HG03039 (cell line): Measurements from ENCODE around the gene UROC1.

Source experiments
- ATAC-seq: cut with Tn5 transposase; IDR thresholded peaks from one replicate; pipeline ENCODE4 v1.9.1; 2021; ENCODE audit warnings: mild to moderate bottlenecking, moderate library complexity; ENCODE audit not compliant: unreplicated experiment

Gene UROC1

GRCh38 chr3:126497956-126498355 lies 19.6 kb downstream of the UROC1 start:
- ATAC-seq, result no peak

GRCh38 chr3:126496894-126497850 lies 20.4 kb downstream of the UROC1 start:
- no peak for ATAC-seq

- no peak for ATAC-seq
Measured at GRCh38 chr3:126495786-126496185, 21.8 kb downstream of the UROC1 start.

- ATAC-seq, result no peak
Measured at GRCh38 chr3:126494970-126495230, 22.7 kb downstream of the UROC1 start.

- ATAC-seq, result no peak
Measured at GRCh38 chr3:126494204-126494969, 23.2 kb downstream of the UROC1 start.

- ATAC-seq, result no peak
Measured at GRCh38 chr3:126493739-126494138, 23.8 kb downstream of the UROC1 start.

- ATAC-seq, result no peak
Measured at GRCh38 chr3:126493051-126493450, 24.5 kb downstream of the UROC1 start.

GRCh38 chr3:126491221-126492013 lies 26.2 kb downstream of the UROC1 start:
- ATAC-seq, result no peak

GRCh38 chr3:126490619-126491018 lies 27.0 kb downstream of the UROC1 start:
- no peak for ATAC-seq

- no peak for ATAC-seq
Measured at GRCh38 chr3:126488886-126489569, 28.5 kb downstream of the UROC1 start.

GRCh38 chr3:126488185-126488584 lies 29.4 kb downstream of the UROC1 start:
- ATAC-seq, result no peak

GRCh38 chr3:126487151-126487771 lies 30.3 kb downstream of the UROC1 start:
- no peak for ATAC-seq

GRCh38 chr3:126486360-126486847 lies 31.2 kb downstream of the UROC1 start:
- ATAC-seq, result no peak

GRCh38 chr3:126485956-126486355 lies 31.6 kb downstream of the UROC1 start:
- ATAC-seq, result no peak

GRCh38 chr3:126485176-126485897 lies 32.2 kb downstream of the UROC1 start:
- no peak for ATAC-seq

GRCh38 chr3:126484662-126485061 lies 32.9 kb downstream of the UROC1 start:
- ATAC-seq, result no peak

GRCh38 chr3:126484148-126484547 lies 33.4 kb downstream of the UROC1 start:
- no peak for ATAC-seq

- no peak for ATAC-seq
Measured at GRCh38 chr3:126483321-126483761, 34.2 kb downstream of the UROC1 start.

- no peak for ATAC-seq
Measured at GRCh38 chr3:126482503-126483255, 34.9 kb downstream of the UROC1 start.
